Liver (tissue), 9 donors: ENCODE measurements around the gene AGBL4. TPM values are rescaled to one million over a fixed set of nuclear protein-coding genes. Genes with fewer than 3 reads are reported as not detected.
A peak's percentile ranks its signal among the peaks of the same experiment; 100 is the strongest.

Source experiments
- DNase-seq: peaks from one replicate; pipeline ENCODE4 v3.0.0-alpha.2; 2017; ENCODE audit warnings: low spot score
- H3K27ac ChIP-seq, 2 donors: one replicate each; pipeline ENCODE4 v1.7.0; 2013; ENCODE audit warnings: inconsistent platforms in 2 of 2, low read length in 2 of 2, control low read depth in 1 of 2, low read depth in 1 of 2, mild to moderate bottlenecking in 1 of 2
- H3K27me3 ChIP-seq, 4 donors: one replicate each; pipeline versions ENCODE4 v1.6.1 to v1.7.0; 2013; ENCODE audit warnings: low read length in 3 of 4, inconsistent platforms in 1 of 4, mild to moderate bottlenecking in 1 of 4, moderate library complexity in 1 of 4; ENCODE audit not compliant: control insufficient read depth in 4 of 4, insufficient read depth in 4 of 4
- H3K36me3 ChIP-seq, 4 donors: one replicate each; pipeline versions ENCODE4 v1.6.1 to v1.7.0; 2013; ENCODE audit warnings: low read length in 3 of 4, mild to moderate bottlenecking in 3 of 4, low read depth in 1 of 4, moderate library complexity in 1 of 4; ENCODE audit not compliant: control insufficient read depth in 4 of 4, insufficient read depth in 3 of 4
- H3K4me1 ChIP-seq, 4 donors: one replicate each; pipeline versions ENCODE4 v1.6.1 to v1.7.0; 2013; ENCODE audit warnings: low read length in 3 of 4, mild to moderate bottlenecking in 3 of 4, moderate library complexity in 1 of 4; ENCODE audit not compliant: control insufficient read depth in 4 of 4, insufficient read depth in 4 of 4
- H3K4me3 ChIP-seq, 3 donors: one replicate each; pipeline versions ENCODE4 v1.6.1 to v1.7.0; 2013; ENCODE audit warnings: low read length in 3 of 3, control low read depth in 1 of 3, low read depth in 1 of 3, mild to moderate bottlenecking in 1 of 3
- H3K9ac ChIP-seq, 2 donors: one replicate each; pipeline ENCODE4 v1.7.0; 2013; ENCODE audit warnings: low read length in 2 of 2, mild to moderate bottlenecking in 2 of 2, moderate library complexity in 2 of 2, control low read depth in 1 of 2, low read depth in 1 of 2
- H3K9me3 ChIP-seq, 4 donors: one replicate each; pipeline versions ENCODE4 v1.6.1 to v1.7.0; 2013; ENCODE audit warnings: low read length in 3 of 4; ENCODE audit not compliant: control insufficient read depth in 4 of 4
- ATF3 ChIP-seq: IDR thresholded peaks from 2 replicates; pipeline ENCODE4 v1.6.1; 2016; ENCODE audit warnings: antibody characterized with exemption
- CTCF ChIP-seq: fragments of 150-350 bp; IDR thresholded peaks from 2 replicates; pipeline ENCODE4 v1.5.1; 2017; ENCODE audit warnings: improper control_type of control experiment, low read depth, low read length; ENCODE audit not compliant: missing input control
- FOXA1 ChIP-seq: IDR thresholded peaks from 2 replicates; pipeline ENCODE4 v1.6.1; 2016; ENCODE audit warnings: antibody characterized with exemption
- HNF4A ChIP-seq, 2 donors: conservative IDR thresholded peaks; 2 replicates each; pipeline ENCODE4 v1.6.1; 2016; ENCODE audit warnings: antibody characterized with exemption in 2 of 2, mild to moderate bottlenecking in 2 of 2
- HNF4G ChIP-seq: IDR thresholded peaks from 2 replicates; pipeline ENCODE4 v1.6.1; 2016; ENCODE audit warnings: antibody characterized with exemption
- JUND ChIP-seq, 2 donors: IDR thresholded peaks; 2 replicates each; pipeline ENCODE4 v1.6.1; 2016; ENCODE audit warnings: antibody characterized with exemption in 2 of 2
- RAD21 ChIP-seq, 2 donors: IDR thresholded peaks; 2 replicates each; pipeline ENCODE4 v1.6.1; 2016; ENCODE audit warnings: antibody characterized with exemption in 2 of 2, mild to moderate bottlenecking in 2 of 2
- REST ChIP-seq: IDR thresholded peaks from 2 replicates; pipeline ENCODE4 v1.6.1; 2016; ENCODE audit warnings: antibody characterized with exemption, mild to moderate bottlenecking
- SP1 ChIP-seq: IDR thresholded peaks from 2 replicates; pipeline ENCODE4 v1.6.1; 2018; ENCODE audit warnings: antibody characterized with exemption, mild to moderate bottlenecking
- TAF1 ChIP-seq: conservative IDR thresholded peaks from 2 replicates; pipeline ENCODE4 v1.6.1; 2016; ENCODE audit warnings: antibody characterized with exemption, mild to moderate bottlenecking
- YY1 ChIP-seq: IDR thresholded peaks from 2 replicates; pipeline ENCODE4 v1.6.1; 2016; ENCODE audit warnings: antibody characterized with exemption, mild to moderate bottlenecking
- WGBS: extraction: QIAGEN DNeasy Blood & Tissue Kit; methylation state at CpG from one replicate; pipeline ENCODE4 v1.1.7; 2013; 5-methylcytosine and 5-hydroxymethylcytosine counted together
- polyA plus RNA-seq, 2 donors: library from polyadenylated mRNA; stranded (reverse) in 1 of 2; unstranded in 1 of 2; fragments of 200-250 nt in 1 of 2; fragments of >200 nt in 1 of 2; fragmentation: Nextera tagmentation in 1 of 2; extraction: Ambion mirVana in 1 of 2; gene quantifications; one replicate each; pipeline versions ENCODE4 v1.2.1 to v1.2.3, GENCODE V29; 2013 to 2015
- total RNA-seq, 2 donors: library from RNA; depleted of rRNA; stranded (reverse); fragments of >200 nt; gene quantifications; one replicate each; pipeline ENCODE4 v1.2.3, GENCODE V29; 2014
- TF ChIP-seq, protein P1 (sequence below): IDR thresholded peaks from 2 replicates; pipeline ENCODE4 v1.6.1; 2016; ENCODE audit warnings: antibody characterized with exemption
- TF ChIP-seq, protein P2 (sequence below): IDR thresholded peaks from 2 replicates; pipeline ENCODE4 v1.6.1; 2016; ENCODE audit warnings: antibody characterized with exemption
- donor health status: healthy.
- donor health status: healthy.
- donor health status: healthy.
- donor health status: healthy.
- donor health status: healthy.

Gene AGBL4
- total and polyA plus RNA-seq, 4 donors = 0.75 to 0.76 TPM; not detected in 2

DNA sequence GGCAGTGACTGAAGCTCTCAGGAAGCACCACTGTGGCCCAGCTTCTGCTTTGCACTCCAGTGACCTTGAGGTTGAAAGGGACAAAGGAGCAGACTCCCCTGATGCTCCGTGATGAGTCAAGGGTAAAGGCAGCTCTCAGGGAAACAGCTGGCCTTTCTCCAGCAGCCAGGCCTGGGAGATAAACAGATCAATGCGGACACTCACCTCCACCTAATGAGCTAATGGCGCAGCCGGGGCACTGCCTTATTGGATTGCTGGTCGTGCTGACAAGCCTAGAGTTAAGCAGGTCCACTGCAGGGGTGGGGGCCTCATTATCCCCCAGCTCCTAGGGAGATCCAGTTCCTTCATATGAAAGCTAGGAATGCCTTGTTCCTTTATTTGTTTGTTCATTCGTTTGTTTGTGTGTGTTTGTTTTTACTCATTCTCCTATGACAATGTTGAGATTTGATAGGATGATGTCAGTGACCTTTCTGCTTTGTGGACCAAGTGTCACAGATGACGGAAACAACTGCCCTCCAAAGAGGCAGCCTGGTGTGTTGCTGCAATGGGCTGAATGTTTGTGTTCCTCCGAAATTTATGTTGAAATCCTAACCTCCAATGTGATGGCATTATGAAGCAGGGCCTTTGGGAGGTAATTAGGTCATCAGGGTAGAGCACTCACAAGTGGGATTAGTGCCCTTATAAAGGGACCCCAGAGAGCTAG is 1105.7 kb downstream of the AGBL4 start (continued):
- TF ChIP-seq JUND (IDR thresholded peaks at IDR 0.05) (peak; percentile 38 to 62), HNF4G (no peak), REST (no peak)

DNA sequence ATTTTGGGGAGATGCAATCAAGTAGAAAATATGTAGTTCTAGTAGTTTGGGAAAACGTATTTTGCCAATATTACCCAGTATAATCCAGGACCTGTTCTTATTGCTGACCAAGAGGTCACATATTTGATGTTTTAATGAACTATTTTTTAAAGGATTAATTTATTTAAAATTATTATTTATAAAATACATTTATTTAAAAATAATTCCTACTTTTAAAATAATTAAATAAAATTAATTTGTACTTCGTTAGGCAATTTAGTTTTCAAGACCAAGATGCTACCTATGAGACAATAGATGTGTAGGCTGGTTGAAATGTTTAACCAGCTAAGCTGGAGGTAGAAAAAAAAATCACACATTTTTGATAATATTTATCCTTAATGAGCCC is 1106.7 kb downstream of the AGBL4 start:
- H3K9me3 ChIP-seq = peaks cover 0 to 9% (median 2%) of the 10 kb centered on the region in 4 donors
- 91% methylated on average over 2 of the region's 2 CpGs for WGBS
- no peak overlapping the region for H3K9ac ChIP-seq
- no peak for DNase-seq
- no peaks in the 10 kb centered on the region for H3K4me1 ChIP-seq
- H3K27me3 ChIP-seq = no peaks in the 10 kb centered on the region
- H3K4me3 ChIP-seq = no peak overlapping the region
- no peaks in the 10 kb centered on the region for H3K36me3 ChIP-seq
- TF ChIP-seq ATF3 (no peak), YY1 (no peak), JUND (IDR thresholded peaks at IDR 0.05) (no peak), RAD21 (IDR thresholded peaks at IDR 0.05) (no peak), SP1 (no peak), FOXA1 (no peak), TAF1 (no peak)
- TF ChIP-seq, protein P1, sequence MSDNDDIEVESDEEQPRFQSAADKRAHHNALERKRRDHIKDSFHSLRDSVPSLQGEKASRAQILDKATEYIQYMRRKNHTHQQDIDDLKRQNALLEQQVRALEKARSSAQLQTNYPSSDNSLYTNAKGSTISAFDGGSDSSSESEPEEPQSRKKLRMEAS = no peak
- H3K27ac ChIP-seq = no peak overlapping the region

DNA sequence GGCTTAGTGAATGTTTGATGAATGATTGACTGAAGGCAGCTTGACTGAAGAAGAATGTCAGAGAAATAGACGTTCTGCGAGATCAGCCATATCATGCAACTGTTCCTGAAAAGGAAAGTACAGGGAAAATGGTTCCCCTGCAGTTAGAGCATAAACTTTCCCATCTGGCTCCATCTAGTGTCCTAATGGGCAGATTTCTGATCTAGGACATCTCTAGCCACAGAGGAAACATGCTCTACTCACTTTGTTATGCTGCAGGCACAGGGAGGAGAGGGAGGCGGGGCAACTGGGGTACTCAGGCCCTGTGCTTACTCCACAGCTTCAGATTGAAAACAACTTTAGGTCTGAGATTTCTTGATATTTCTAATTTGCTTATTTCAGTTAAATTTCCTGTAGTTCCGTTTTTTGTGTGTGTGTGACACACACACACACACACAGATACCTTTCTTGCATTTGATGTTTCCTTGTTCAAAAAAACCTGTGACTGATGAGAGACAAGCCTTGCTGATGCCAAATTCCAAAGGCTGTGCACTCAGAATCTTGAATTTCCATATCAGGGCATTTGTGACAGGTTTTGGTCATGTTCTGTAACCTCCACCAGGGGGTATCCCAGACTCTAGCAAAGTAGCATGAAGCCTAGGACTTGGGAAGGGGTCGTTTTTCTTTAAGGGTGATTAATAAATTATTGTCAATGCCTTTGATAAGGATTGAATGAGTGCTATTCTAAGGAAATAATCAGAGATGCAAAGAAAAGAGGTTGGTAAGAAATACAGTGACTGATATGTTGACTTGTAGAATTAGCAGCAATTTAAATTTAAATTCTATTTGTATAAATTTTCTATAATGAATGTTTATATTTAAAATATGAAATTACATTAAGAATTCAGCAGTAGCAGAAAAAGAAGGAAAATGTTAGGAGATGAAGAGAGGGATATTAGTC is 1107.4 kb downstream of the AGBL4 start:
- no peaks in the 10 kb centered on the region for H3K36me3 ChIP-seq
- no peak overlapping the region for H3K27ac ChIP-seq
- DNase-seq = no peak
- H3K4me3 ChIP-seq = no peak overlapping the region
- TF ChIP-seq RAD21 (IDR thresholded peaks at IDR 0.05) (peak; percentile 72 to 77), HNF4A (conservative IDR thresholded peaks at IDR 0.05) (peak in 1 of 2 donors; percentile 10), YY1 (peak; percentile 82), TAF1 (no peak), CTCF (peak; percentile 56)
- TF ChIP-seq, protein P2, sequence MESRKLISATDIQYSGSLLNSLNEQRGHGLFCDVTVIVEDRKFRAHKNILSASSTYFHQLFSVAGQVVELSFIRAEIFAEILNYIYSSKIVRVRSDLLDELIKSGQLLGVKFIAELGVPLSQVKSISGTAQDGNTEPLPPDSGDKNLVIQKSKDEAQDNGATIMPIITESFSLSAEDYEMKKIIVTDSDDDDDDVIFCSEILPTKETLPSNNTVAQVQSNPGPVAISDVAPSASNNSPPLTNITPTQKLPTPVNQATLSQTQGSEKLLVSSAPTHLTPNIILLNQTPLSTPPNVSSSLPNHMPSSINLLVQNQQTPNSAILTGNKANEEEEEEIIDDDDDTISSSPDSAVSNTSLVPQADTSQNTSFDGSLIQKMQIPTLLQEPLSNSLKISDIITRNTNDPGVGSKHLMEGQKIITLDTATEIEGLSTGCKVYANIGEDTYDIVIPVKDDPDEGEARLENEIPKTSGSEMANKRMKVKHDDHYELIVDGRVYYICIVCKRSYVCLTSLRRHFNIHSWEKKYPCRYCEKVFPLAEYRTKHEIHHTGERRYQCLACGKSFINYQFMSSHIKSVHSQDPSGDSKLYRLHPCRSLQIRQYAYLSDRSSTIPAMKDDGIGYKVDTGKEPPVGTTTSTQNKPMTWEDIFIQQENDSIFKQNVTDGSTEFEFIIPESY = no peak
- WGBS = 43% methylated on average over 5 of the region's 5 CpGs
- peaks cover 0 to 9% (median 2%) of the 10 kb centered on the region in 4 donors for H3K9me3 ChIP-seq
- H3K4me1 ChIP-seq = no peaks in the 10 kb centered on the region
- H3K9ac ChIP-seq = no peak overlapping the region
- H3K27me3 ChIP-seq = no peaks in the 10 kb centered on the region
